Brain microvascular endothelial cell (primary cell): Measurements from ENCODE around the gene ST3GAL5.
"Not testable (repeated sequence)": the region's sequence is repeated elsewhere in the genome, so short reads cannot be mapped to it uniquely, and the experiment has no call there.

Experiments used
- DNase-seq: peaks from one replicate; pipeline ENCODE4 v3.0.0-alpha.2; 2020
- H3K27ac ChIP-seq: fragments of 250-450 bp; sonication (Bioruptor Pico); 2 replicates; pipeline ENCODE4 v1.5.1; 2020; ENCODE audit warnings: mild to moderate bottlenecking, moderate library complexity
- H3K27me3 ChIP-seq: fragments of 250-450 bp; sonication (Bioruptor Pico); replicated peaks from 2 replicates; pipeline ENCODE4 v1.5.1; 2020; ENCODE audit warnings: mild to moderate bottlenecking
- H3K36me3 ChIP-seq: fragments of 250-450 bp; sonication (Bioruptor Pico); replicated peaks from 2 replicates; pipeline ENCODE4 v1.5.1; 2020; ENCODE audit warnings: mild to moderate bottlenecking
- H3K4me3 ChIP-seq: 2 replicates; pipeline ENCODE4 v1.5.1; 2011; ENCODE audit warnings: low read depth, mild to moderate bottlenecking, control low read depth, low read length, moderate library complexity
- in situ Hi-C: cut with HindIII; loops from 2 replicates; pipeline ENCODE4 v1.10.0; 2017; ENCODE audit warnings: low sequenced_read_pairs, low pct_ligation_motif_present
- TF ChIP-seq, protein P1 (sequence below): IDR thresholded peaks from 2 replicates; pipeline ENCODE4 v1.5.1; 2011; ENCODE audit warnings: low read depth, mild to moderate bottlenecking, moderate library complexity, low read length, control low read depth, inconsistent platforms; ENCODE audit errors: missing control alignments

Gene ST3GAL5

DNA sequence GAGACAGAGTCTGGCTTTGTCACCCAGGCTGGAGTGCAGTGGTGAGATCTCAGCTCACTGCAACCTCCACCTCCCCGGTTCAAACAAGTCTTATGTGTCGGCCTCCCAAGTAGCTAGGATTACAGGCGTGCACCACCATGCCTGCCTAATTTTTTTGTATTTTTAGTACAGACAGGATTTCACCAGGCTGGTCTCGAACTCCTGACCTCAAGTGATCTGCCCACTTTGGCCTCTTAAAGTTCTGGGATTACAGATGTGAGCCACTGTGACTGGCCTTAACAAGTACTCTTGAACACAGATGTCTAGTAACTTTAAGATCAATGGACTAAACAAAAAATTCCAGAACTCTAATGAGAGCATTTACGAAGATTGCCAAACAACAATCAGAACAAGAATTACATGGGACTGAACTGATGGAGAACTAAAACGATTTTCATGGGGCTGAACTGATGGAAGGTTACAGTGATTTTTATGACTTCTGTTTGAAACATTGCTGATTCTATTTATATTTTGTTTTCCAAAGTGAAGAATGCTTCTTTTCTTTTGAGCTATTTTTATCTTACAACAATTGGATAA is 46.5 kb upstream of the ST3GAL5 start:
- TF ChIP-seq, protein P1, sequence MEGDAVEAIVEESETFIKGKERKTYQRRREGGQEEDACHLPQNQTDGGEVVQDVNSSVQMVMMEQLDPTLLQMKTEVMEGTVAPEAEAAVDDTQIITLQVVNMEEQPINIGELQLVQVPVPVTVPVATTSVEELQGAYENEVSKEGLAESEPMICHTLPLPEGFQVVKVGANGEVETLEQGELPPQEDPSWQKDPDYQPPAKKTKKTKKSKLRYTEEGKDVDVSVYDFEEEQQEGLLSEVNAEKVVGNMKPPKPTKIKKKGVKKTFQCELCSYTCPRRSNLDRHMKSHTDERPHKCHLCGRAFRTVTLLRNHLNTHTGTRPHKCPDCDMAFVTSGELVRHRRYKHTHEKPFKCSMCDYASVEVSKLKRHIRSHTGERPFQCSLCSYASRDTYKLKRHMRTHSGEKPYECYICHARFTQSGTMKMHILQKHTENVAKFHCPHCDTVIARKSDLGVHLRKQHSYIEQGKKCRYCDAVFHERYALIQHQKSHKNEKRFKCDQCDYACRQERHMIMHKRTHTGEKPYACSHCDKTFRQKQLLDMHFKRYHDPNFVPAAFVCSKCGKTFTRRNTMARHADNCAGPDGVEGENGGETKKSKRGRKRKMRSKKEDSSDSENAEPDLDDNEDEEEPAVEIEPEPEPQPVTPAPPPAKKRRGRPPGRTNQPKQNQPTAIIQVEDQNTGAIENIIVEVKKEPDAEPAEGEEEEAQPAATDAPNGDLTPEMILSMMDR = no peak
- Histone ChIP-seq H3K27me3 (no peaks in the 10 kb centered on the region), H3K36me3 (no peaks in the 10 kb centered on the region), H3K4me3 (no peak overlapping the region), H3K27ac (peak overlapping the region; percentile 65)
- in situ Hi-C loops = no loop called here
- no peak for DNase-seq

DNA sequence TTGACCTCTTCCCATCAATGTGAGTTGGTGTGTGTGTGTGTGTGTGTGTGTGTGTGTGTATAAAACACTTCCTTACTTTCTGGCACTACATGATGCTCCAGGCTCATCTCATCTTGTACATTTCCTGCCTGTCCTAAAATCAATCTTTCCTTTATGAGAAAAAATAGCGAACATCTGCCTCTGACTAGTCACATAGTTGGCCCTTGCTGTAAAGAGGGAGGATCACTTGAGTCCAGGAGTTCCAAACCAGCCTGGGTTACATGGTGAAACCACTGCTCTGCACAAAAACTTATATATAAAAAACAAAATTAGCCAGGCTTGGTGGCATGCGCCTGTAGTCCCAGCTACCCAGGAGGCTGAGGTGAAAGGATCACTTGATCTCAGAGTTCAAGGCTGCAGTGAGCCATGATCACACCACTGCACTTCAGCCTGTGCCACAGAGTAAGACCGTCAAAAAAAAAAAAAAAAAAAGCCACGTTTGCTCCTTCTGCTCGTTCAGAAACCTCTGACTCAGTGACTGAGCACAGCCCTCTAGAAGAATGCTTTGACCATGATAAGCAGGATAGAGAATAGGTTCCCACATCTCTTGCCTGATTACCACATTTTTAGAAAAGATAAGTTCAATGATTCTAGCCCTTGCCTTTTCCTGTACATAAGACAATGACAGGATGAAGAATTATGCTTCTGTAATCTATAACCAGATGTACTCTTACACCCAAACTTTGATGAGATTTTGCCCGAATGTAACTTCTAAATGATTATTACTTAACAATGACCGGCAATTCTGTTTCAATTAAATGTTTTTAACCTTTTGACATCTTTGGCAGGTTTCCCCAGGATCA is 45.2 kb upstream of the ST3GAL5 start:
- peak; percentile 92 for DNase-seq
- TF ChIP-seq, protein P1 = no peak
- H3K4me3 ChIP-seq = no peak overlapping the region
- H3K27me3 ChIP-seq = no peaks in the 10 kb centered on the region
- in situ Hi-C loops = no loop called here
- peak overlapping the region; percentile 65 for H3K27ac ChIP-seq
- H3K36me3 ChIP-seq = no peaks in the 10 kb centered on the region

DNA sequence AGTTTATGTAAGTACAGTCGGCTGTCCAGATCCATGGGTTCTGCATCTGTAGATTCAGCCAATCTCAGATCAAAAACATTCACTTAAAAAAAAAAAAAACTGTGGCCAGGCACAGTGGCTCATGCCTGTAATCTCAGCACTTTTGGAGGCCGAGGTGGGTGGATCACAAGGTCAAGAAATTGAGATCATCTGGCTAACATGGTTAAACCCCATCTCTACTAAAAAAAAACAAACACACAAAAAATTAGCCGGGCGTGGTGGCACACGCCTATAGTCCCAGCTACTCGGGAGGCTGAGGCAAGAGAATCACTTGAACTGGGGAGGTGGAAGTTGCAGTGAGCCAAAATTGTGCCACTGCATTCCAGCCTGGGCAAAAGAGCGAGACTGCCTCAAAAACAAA is 42.4 kb upstream of the ST3GAL5 start:
- DNase-seq, H3K36me3 ChIP-seq, H3K27ac ChIP-seq, H3K27me3 ChIP-seq, in situ Hi-C loops, H3K4me3 ChIP-seq: not testable (repeated sequence)

DNA sequence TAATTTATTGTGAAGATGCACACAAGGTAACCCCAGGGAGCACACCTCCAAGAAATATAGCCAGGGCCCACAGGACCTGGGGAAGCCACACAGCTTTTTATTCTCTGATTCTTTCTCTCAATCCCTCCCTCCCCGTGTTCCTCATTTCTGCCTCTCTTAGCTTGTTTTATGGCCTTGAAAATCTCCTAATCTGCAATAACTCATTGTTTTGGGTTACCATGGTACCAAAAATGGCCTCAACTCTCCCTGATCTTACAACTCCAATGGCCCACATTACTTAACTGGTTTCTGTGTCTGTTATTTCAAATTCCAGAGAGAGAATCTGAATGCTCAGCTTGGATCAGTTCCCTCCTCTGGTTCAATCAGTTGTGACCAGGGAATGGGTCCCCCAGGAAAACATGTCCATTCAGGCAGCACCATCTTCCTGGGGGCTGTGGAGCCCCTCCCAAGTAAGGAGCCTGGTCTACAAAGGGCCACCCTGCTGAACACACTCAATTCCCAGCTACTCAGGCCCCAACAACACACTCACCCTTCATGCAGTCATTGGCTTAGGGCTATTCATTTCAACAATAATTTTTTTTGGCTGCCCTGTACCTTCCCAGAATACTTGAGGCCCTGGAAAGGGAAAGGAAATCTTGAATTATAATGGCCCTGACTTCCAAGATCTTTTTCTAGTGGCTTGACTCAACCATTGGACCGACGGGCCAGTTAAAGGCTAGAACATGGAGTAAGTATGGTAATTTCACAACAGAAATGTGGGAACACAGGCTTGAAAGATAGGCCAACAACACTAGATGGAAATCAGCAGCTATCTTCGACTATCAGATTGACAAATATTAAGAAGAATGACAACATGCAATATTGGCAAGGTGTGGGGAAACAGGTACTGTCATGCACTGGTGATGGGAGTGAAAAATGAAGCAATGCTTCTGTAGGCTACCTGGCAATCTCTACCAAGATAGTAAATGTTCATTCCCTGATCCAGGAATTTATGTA is 41.6 kb upstream of the ST3GAL5 start:
- Histone ChIP-seq H3K36me3 (no peaks in the 10 kb centered on the region), H3K27ac (no peak overlapping the region), H3K4me3 (no peak overlapping the region), H3K27me3 (no peaks in the 10 kb centered on the region)
- no peak for DNase-seq
- in situ Hi-C loops = no loop called here
- TF ChIP-seq, protein P1 = no peak

DNA sequence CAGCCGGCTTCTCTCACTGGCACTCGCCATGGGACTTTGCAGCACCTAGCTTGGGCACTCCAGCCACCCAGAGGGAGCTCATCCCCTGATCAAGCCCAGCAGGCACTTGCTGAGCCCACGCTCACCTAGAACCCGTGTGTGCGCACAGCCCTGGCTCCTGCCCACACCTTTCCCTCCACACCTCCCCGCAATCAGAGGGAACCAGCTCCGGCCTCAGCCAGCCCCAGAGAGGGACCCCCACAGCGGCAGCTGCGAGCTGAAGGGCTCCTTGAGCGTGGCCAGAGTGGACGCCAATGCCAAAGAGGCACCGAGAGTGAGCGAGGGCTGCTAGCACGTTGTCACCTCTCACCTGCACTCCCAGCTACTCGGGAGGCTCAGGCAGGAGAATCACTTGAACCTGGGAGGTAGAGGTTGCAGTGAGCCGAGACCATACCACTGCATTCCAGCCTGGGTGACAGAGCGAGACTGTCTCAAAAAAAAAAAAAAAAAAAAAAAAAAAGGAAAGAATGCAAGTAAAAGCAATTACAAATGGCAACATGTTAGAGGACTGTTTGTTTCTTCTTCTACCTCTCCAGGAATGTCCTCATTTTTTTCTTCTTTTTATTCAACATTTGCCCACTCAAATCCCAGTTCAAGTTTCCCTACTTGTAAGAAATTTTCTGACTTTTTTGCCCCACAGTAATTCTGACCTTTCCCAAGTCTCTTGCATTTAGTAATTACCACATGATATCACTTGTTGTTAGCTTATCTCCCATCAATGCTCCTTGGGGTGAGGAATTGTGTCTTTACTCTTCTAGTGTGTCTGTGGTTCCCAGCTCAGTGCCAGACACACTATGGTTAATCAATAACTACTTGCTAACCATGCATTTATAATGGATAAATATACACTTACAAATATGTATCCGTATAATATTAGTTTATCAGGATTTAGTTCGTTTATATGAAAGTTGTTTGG is 40.6 kb upstream of the ST3GAL5 start:
- no peaks in the 10 kb centered on the region for H3K36me3 ChIP-seq
- no peak overlapping the region for H3K4me3 ChIP-seq
- DNase-seq = no peak
- in situ Hi-C loops = no loop called here
- H3K27ac ChIP-seq = no peak overlapping the region
- no peaks in the 10 kb centered on the region for H3K27me3 ChIP-seq
- TF ChIP-seq, protein P1 = no peak
